GM15510 (cell line): Measurements from ENCODE around the gene EEF1A1.
A peak's percentile ranks its signal among the peaks of the same experiment; 100 is the strongest.

Source experiments
- POLR2A ChIP-seq: IDR thresholded peaks from 3 replicates; pipeline ENCODE4 v1.6.1; 2011; ENCODE audit warnings: borderline replicate concordance; ENCODE audit not compliant: insufficient read length; ENCODE audit errors: extremely low read depth

Gene EEF1A1

DNA sequence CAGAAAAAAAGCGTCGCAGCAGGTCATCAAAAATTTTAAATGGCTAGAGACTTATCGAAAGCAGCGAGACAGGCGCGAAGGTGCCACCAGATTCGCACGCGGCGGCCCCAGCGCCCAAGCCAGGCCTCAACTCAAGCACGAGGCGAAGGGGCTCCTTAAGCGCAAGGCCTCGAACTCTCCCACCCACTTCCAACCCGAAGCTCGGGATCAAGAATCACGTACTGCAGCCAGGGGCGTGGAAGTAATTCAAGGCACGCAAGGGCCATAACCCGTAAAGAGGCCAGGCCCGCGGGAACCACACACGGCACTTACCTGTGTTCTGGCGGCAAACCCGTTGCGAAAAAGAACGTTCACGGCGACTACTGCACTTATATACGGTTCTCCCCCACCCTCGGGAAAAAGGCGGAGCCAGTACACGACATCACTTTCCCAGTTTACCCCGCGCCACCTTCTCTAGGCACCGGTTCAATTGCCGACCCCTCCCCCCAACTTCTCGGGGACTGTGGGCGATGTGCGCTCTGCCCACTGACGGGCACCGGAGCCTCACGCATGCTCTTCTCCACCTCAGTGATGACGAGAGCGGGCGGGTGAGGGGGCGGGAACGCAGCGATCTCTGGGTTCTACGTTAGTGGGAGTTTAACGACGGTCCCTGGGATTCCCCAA, at the start of gene EEF1A1:
Gene EEF1A1 (minus strand): TSS at position 345 of the 663 bp plus-strand sequence. CDS start 1,006 bp downstream, outside the sequence.
- peak; percentile 100 for TF ChIP-seq POLR2A

DNA sequence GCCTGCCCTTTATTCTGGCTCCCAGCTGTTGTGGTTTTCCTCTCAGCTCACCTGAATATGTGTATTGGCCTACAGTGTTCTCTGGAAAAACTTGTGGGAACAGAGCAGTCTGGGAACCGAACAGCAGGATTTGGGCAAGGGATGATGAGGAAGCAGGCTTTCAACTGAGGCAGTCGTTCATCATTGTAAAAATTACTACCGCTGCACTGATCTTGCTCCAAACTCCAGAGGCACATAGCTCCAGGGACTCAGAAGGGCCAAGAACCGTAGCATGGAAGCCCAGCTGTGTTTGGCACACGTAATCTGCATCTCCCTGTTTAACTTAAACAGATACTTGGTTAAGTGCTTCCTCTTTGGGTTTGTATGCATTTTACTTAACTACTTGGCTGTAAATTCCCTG, 48.3 kb upstream of the EEF1A1 start:
- TF ChIP-seq POLR2A, result no peak

DNA sequence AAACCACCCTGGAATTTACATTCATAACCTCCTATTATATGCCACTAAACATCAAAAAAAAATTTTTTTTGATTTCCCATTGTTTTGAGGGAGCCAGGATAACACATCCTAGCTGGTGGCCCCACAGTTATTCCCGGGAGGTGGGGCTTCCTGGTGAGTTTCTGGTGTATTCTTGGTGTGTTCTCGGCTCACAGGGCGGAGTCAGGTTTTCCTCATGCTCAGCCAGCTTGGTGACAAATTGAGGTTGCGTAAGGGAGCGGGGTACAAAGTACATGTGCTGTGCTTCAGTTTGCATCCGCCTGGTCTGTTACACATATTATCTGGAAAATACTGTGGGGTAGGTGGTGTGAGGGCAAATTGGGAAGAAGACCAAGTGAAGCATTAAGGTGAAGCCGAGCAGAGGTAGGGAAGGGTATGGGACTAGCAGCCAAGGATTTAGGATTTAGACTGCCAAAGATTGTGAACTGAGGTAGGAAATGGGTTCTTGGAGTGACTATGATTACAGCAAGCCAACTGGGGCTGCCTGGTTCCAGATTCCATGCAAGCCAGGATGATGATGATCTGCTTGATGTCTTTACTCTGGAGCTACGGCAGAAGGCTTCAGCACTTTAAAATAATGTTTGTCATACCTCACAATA, 46.2 kb upstream of the EEF1A1 start:
- TF ChIP-seq POLR2A, result no peak

DNA sequence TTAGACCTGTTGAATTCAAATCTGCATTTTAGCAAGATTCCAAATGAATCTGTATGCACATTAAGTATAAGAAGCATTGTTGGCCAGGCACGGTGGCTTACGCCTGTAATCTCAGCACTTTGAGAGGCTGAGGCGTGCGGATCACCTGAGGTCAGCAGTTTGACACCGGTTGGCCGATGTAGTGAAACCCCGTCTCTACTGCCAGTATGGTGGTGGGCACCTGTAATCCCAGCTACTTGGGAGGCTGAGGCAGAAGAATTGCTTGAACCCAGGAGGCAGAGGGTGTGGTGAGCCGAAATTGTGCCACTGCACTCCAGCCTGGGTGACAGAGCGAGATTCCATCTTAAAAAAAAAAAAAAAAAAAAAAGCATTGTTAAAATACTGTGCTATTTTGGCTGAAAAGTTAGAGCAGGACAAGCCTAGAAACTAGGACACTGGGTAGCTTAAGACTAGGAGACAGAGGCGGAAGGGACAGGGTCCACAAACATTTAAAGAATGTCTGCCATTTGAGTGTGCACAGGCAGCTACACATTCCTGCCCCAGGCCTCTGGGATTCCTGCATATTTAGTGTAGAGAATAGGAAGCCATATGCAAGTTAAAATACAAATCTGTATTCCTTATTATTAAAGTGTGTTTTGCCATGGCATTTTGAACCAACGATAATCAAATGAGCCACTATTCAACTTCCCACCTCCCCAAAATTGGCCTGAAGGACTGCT, 45.1 kb upstream of the EEF1A1 start:
- no peak for TF ChIP-seq POLR2A

DNA sequence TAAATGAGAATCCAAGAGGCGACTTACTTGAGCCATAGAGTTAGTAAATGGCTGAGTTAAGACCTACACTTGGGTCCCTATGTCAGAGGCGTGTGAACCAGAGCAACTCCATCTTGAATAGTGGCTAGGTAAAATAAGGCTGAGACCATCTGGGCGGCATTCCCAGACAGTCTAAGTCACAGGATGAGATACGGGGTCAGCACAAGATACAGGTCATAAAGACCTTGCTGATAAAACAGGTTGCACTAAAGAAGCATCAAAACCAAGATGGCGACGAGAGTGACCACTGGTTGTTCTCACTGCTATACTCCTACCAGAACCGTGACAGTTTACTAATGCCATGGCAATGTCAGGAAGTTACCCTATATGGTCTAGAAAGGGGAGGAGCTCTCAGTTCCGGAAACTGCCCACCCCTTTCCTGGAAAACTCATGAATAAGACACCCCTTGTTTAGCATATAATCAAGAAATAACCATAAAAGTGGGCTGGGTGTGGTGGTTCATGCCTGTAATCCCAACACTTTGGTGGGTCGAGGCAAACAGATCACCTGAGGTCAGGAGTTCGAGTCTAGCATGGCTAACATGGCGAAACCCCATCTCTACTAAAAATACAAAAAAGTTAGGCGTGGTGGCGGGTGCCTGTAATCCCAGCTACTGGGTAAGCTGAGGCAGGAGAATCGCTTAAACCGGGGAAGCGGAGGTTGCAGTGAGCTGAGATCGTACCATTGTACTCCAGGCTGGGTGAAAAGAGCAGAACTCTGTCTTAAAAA, 43.9 kb upstream of the EEF1A1 start:
- no peak for TF ChIP-seq POLR2A

DNA sequence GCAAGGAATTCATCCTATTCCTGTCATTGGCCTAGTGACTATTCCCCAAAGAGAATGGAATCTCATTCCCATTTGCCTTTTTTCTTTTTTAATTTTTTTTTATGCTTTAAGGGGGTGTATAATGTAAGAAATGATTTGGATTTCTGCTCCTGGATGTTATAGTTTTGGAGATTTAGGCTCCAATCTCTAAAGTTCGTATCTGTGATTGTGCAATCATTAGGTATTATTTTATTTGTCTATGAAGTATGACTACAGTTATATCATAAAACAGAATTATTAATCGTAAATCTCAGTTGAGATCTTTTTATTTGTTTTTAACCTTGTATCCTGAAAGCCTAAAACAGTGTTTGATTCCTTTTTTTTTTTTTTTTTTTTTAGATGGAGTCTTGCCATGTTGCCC, 41.7 kb upstream of the EEF1A1 start:
- no peak for TF ChIP-seq POLR2A

DNA sequence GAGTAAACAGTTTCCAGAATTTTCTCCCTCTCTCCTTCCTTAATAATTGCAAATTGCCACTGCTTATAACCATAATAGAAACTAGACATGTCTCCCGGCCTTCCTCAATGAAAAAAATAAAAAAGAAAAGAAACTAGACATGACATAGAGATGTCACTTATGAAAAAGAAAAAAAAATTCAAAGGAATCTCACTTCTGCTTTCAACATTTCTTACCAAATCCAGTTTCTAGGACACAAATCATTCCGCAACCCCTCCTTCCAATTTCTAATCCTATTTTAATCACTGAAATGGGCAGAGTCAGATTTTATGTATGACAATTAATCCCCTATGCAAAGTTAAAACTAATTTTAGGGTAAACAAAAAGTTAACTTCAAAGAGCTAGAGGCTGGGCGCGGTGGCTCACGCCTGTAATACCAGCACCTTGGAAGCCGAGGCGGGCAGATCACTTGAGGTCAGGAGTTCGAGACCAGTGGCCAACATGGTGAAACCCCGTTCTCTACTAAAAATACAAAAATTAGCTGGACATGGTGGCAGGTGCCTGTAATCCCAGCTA, 40.1 kb upstream of the EEF1A1 start:
- no peak for TF ChIP-seq POLR2A

DNA sequence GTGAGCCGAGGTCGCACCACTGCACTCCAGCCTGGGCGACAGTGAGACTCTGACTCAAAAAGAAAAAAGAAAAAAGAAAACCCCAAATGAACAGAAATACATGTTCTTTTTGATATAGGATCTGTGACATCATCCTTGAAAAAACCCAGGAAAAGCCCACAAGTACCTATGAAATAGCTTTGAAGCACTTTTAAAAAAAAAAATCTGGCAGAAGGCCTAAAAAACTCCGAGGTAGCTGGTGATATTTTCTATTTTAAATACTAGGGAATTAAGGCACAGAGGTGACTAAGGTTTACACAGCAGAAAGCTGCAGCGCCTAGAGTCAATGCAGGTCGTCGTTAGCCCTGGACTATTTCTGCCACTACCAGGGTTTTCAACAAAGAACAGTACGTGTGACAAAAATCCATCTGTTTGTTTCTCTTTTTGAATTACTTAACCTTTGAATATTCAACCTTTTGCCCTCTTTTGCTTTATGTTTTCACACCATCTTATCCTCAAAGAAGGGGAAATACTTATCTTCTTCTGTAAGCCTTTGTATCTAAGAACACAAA, 39.4 kb upstream of the EEF1A1 start:
- no peak for TF ChIP-seq POLR2A

DNA sequence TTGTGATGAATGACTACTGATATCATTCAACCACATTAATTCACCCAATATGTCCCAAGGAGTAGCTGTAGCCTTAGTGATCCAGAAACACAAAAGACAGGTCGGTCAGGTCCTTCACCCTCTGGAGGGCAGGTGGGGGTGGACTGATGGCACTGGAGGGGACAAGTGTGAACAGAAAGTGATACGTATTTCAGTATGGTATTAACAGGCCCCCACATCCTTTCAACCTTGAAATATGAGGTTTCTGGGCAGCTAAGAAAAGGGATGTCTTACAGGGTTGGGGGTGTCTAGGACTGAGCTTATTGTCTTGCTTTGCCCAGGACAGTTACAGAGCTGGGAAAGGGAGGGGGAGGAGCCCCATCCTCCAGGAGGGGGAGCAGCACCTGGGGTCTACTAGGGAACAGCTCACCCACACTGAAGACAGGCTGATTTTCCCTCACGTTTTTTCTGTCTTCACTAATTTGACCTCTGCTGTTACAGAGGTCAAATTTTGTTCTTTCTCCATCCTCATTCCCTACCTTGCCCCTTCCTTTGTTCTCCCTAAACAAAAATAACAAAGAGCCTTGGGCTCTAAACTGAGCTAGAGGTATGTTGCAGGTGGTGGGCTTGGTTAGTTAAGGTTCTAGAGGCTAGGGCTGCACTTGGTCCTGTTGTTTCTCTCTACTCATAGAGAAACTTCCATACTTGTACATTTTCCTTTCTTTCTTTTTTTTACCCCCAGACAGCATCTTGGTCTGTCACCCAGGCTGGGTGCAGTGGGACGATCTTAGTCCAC, 38.0 kb upstream of the EEF1A1 start:
- no peak for TF ChIP-seq POLR2A

DNA sequence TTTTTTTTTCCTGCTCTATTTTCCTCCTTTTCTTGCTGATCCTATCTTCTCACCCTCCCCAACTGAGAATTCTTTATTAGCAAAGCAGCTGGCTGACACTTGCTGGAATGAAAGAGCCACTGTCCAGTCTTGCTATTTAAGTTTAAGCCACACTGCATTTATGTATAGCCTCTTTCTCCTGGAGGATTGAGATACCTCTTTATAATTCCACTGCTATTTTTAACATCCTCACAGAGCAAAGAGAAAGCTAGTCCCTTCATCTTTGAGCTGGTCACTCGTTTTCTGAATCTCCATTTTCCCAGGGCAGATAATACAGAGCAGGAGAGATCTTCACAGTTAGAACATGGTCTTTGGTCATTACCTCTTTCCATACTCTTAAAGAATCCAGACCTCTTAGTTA, 36.0 kb upstream of the EEF1A1 start:
- TF ChIP-seq POLR2A, result no peak

DNA sequence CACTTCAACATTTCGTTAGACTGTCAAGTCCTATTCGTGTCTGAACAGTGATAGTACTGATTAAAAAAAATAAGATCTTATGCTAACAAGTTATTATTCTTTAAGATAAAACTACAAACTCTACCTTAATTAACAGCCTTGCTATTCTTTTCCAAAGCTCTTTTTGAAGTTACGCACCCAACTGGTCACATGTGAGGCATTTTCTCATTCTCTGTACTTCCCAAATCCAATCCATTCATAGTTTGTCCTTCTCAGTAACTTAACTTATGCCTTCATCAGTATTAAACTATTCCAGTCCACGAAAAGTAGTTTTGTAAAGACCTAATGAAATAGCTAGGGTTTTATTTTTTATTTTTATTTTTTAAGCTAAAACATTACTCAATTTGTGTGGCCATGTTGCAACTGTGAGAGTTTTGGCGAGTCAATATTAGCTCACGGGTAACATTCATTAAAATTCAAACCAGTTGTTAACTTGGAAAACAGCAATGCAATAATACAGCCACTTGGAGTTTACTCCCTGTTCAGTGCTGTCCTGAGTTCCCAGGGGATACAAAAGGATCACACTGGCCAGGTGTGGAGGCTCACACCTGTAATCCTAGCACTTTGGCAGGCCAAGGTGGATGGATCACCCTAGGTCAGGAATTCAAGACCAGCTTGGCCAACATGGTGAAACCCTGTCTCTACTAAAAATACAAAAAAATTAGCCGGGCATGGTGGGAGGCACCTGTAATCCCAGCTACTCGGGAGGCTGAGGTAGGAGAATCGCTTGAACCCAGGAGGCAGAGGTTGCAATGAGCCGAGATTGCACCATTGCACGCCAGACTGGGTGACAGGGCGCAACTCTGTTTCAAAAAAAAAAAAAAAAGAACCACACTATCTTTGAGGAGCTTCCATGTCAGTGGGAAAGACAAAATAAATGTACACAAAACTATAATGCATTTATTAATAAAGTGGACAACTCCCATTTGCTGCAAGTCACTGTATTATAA, 27.9 kb upstream of the EEF1A1 start:
- TF ChIP-seq POLR2A, result no peak

DNA sequence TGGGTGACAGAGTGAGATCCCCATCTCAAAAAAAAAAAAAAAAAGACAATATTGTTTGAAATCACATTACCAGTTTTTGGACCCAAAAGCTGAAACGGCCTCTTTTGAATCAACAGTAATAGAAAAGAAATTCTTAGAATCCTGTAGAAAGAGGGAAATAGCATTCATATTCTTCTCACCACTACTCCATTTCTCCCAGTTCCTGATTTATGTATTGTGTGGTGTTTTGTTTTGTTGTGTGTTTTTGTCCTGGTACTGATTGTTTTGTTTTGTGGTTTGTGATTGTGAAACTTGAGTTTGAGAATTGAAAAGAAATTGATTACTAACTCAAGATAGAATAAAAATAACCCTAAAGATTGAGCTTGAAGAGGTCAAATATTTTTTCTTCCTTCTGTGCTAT, 26.2 kb upstream of the EEF1A1 start:
- TF ChIP-seq POLR2A, result no peak

DNA sequence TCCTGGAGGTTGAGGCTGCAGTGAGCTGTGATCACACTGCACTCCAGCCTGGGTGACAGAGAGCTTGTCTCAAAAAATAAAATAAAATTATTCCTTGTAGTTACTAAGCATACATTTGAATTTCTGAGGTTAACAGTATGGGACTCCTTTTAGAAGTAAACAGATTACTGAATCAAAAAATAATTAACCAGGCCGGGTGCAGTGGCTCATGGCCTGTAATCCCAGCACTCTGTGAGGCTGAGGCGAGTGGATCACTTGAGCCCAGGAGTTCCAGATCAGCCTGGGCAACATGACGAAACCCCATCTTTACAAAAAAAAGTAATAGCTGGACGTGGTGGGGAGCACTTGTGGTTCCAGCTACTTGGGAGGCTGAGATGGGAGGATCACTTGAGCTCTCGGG, 22.1 kb upstream of the EEF1A1 start:
- TF ChIP-seq POLR2A, result no peak
